Sigmoid colon (tissue), 7 donors: ENCODE data around the gene MEF2B. TPM values are rescaled to one million over a fixed set of nuclear protein-coding genes. Genes with fewer than 3 reads are reported as not detected.
"Not testable (repeated sequence)": the region's sequence is repeated elsewhere in the genome, so short reads cannot be mapped to it uniquely, and the experiment has no call there.

Experiments used
- DNase-seq: peaks from one replicate; pipeline ENCODE4 v3.0.0-alpha.2; 2019
- H3K27ac ChIP-seq, 4 donors: fragments of 200-600 bp; sonication (generic); one replicate each; pipeline ENCODE4 v1.5.1; 2016 to 2019; ENCODE audit warnings: mild to moderate bottlenecking in 1 of 4
- H3K27me3 ChIP-seq, 3 donors: fragments of 200-600 bp; sonication (generic); one replicate each; pipeline ENCODE4 v1.5.1; 2019; ENCODE audit warnings: mild to moderate bottlenecking in 1 of 3
- H3K36me3 ChIP-seq, 4 donors: fragments of 200-600 bp; sonication (generic); one replicate each; pipeline ENCODE4 v1.5.1; 2016 to 2019
- H3K4me1 ChIP-seq, 4 donors: fragments of 200-600 bp; sonication (generic); one replicate each; pipeline ENCODE4 v1.5.1; 2017 to 2019
- H3K4me3 ChIP-seq, 4 donors: fragments of 200-600 bp; sonication (generic); one replicate each; pipeline ENCODE4 v1.5.1; 2017 to 2019; ENCODE audit warnings: mild to moderate bottlenecking in 2 of 4, moderate library complexity in 1 of 4
- H3K9me3 ChIP-seq, 4 donors: fragments of 200-600 bp in 3 of 4; sonication (generic) in 3 of 4; one replicate each; pipeline versions ENCODE4 v1.5.1 to v1.6.1; 2013 to 2019
- EP300 ChIP-seq, 4 donors: sonication (generic); formaldehyde crosslinking; IDR thresholded peaks; one replicate each; pipeline ENCODE4 v1.6.1; 2017; ENCODE audit warnings: antibody characterized with exemption in 4 of 4
- POLR2A ChIP-seq, 2 donors: fragments of 450-650 bp; IDR thresholded peaks; one replicate each; pipeline ENCODE4 v1.6.1; 2016; ENCODE audit warnings: antibody characterized with exemption in 2 of 2, mild to moderate bottlenecking in 2 of 2, moderate library complexity in 2 of 2
- POLR2AphosphoS5 ChIP-seq, 4 donors: sonication (generic); formaldehyde crosslinking; IDR thresholded peaks; one replicate each; pipeline ENCODE4 v1.6.1; 2017; ENCODE audit warnings: antibody characterized with exemption in 4 of 4
- WGBS, 2 donors: extraction: QIAGEN DNeasy Blood & Tissue Kit; methylation state at CpG; one replicate each; pipeline ENCODE4 v1.1.7; 2013; 5-methylcytosine and 5-hydroxymethylcytosine counted together
- intact Hi-C: fragments of 100-400 bp; cut with DNase I; formaldehyde crosslinking; loops from one replicate; pipeline ENCODE4 v1.15.1; 2023
- polyA plus RNA-seq, 3 donors: library from polyadenylated mRNA; stranded (reverse); fragments of 200-250 nt; gene quantifications; one replicate each; pipeline ENCODE4 v1.2.3, GENCODE V29; 2013
- total RNA-seq, 4 donors: library from RNA; depleted of rRNA; stranded (reverse); fragments of >200 nt; gene quantifications; one replicate each; pipeline ENCODE4 v1.1.0, GENCODE V29; 2016
- TF ChIP-seq, protein P1 (sequence below), 4 experiments: fragments of 450-650 bp in 3 of 4; fragments of 200-600 bp in 1 of 4; IDR thresholded peaks; one replicate each; pipeline ENCODE4 v1.5.1; 2016 to 2019; ENCODE audit warnings: antibody characterized with exemption in 4 of 4, mild to moderate bottlenecking in 3 of 4, moderate library complexity in 2 of 4
- donor health status: healthy with polysubstance abuse.
- donor health status: Bipolar disorder and iron deficiency.
- donor health status: healthy.

Gene MEF2B
- total and polyA plus RNA-seq, 7 donors = 2.2 TPM; not detected in 6

DNA sequence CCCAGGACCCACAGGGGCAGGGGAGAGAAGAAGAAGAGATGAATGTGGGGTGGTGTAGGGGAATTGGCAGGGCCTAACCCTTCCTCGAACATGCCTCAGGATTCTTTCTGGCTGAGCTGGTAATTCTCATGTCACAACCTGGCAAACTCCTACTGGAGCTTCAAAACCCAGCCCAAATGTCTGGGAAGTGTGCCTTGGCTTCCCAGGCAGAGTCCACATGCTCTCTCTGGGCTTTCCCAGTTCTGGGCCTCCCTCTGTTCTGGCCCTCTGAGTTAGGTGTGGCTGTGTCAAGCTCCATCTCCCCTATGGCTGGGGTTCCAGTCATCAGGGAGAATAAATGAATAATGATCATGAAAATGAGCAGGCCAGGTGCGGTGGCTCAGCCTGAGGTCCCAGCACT, 20.6 kb downstream of the MEF2B start:
- TF ChIP-seq, protein P1, sequence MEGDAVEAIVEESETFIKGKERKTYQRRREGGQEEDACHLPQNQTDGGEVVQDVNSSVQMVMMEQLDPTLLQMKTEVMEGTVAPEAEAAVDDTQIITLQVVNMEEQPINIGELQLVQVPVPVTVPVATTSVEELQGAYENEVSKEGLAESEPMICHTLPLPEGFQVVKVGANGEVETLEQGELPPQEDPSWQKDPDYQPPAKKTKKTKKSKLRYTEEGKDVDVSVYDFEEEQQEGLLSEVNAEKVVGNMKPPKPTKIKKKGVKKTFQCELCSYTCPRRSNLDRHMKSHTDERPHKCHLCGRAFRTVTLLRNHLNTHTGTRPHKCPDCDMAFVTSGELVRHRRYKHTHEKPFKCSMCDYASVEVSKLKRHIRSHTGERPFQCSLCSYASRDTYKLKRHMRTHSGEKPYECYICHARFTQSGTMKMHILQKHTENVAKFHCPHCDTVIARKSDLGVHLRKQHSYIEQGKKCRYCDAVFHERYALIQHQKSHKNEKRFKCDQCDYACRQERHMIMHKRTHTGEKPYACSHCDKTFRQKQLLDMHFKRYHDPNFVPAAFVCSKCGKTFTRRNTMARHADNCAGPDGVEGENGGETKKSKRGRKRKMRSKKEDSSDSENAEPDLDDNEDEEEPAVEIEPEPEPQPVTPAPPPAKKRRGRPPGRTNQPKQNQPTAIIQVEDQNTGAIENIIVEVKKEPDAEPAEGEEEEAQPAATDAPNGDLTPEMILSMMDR (IDR thresholded peaks at IDR 0.05) = no peak
- TF ChIP-seq EP300 (IDR thresholded peaks at IDR 0.05) (no peak), POLR2AphosphoS5 (IDR thresholded peaks at IDR 0.05) (no peak), POLR2A (IDR thresholded peaks at IDR 0.05) (no peak)
- no peak overlapping the region for H3K27ac ChIP-seq
- H3K9me3 ChIP-seq = no peaks in the 10 kb centered on the region
- no peaks in the 10 kb centered on the region for H3K27me3 ChIP-seq
- no peak for DNase-seq
- WGBS, 2 donors = 84 to 91% methylated on average over 2 of the region's 2 CpGs
- H3K4me3 ChIP-seq = no peak overlapping the region
- H3K4me1 ChIP-seq = peaks cover 0 to 9% (median 8%) of the 10 kb centered on the region in 4 donors
- intact Hi-C loops = loop anchor here (5.0 to 10.0 kb wide), 2 partner anchors 78 to 195 kb away; no protein-coding TSS in a partner anchor
- peaks cover 0 to 28% (median 3%) of the 10 kb centered on the region in 4 donors for H3K36me3 ChIP-seq

DNA sequence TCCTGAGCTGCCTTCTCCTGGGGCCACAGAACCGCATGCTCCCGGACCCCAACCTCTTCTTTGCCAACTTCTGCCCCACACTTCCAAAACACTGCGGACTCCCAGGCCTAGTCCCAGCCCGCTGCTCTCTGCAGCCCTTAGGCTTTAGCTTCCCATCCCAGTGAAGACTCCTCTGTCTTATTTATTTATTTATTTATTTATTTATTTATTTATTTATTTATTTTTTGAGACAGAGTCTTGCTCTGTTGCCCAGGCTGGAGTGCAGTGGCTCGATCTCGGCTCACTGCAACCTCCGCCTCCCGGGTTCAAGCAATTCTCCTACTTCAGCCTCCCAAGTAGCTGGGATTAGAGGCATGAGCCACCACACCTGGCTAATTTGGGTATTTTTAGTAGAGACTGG, 21.6 kb downstream of the MEF2B start:
- peaks cover 0 to 28% (median 3%) of the 10 kb centered on the region in 4 donors for H3K36me3 ChIP-seq
- intact Hi-C loops = loop anchor here (5.0 to 10.0 kb wide), 2 partner anchors 79 to 196 kb away; no protein-coding TSS in a partner anchor
- WGBS, 2 donors = 96 to 98% methylated on average over 8 of the region's 8 CpGs
- H3K4me3 ChIP-seq, H3K9me3 ChIP-seq, H3K4me1 ChIP-seq, H3K27ac ChIP-seq, DNase-seq, H3K27me3 ChIP-seq: not testable (repeated sequence)

DNA sequence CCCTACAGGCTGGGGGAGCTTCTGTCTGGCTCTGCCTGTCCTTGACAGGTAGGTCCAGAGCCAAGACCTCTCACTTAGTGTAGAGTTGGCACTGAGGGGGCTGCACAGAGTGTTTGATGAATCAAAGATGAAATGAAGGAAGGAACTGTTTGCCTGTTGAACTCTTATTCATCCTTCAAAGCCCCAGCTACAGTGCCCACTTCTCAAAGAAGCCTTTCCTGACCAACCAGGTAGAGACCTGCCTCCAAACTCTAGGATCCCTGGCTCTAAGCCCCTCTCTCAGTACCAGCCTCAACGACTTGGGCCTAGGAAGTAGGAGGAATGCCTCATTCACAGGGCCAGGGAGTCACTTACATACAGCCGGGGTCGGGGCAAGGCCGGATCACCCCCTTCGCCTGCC, 22.7 kb downstream of the MEF2B start:
- H3K27ac ChIP-seq = no peak overlapping the region
- no peak for DNase-seq
- peaks cover 0 to 9% (median 8%) of the 10 kb centered on the region in 4 donors for H3K4me1 ChIP-seq
- peaks cover 0 to 28% (median 3%) of the 10 kb centered on the region in 4 donors for H3K36me3 ChIP-seq
- H3K4me3 ChIP-seq = no peak overlapping the region
- no peak for TF ChIP-seq POLR2A (IDR thresholded peaks at IDR 0.05)
- TF ChIP-seq, protein P1 (IDR thresholded peaks at IDR 0.05) = no peak
- no peak for TF ChIP-seq EP300 (IDR thresholded peaks at IDR 0.05)
- TF ChIP-seq POLR2AphosphoS5 (IDR thresholded peaks at IDR 0.05) = no peak
- intact Hi-C loops = loop anchor here (5.0 to 10.0 kb wide), 2 partner anchors 80 to 197 kb away; no protein-coding TSS in a partner anchor
- H3K27me3 ChIP-seq = no peaks in the 10 kb centered on the region
- WGBS, 2 donors = 95 to 97% methylated on average over 5 of the region's 5 CpGs
- H3K9me3 ChIP-seq = no peaks in the 10 kb centered on the region

DNA sequence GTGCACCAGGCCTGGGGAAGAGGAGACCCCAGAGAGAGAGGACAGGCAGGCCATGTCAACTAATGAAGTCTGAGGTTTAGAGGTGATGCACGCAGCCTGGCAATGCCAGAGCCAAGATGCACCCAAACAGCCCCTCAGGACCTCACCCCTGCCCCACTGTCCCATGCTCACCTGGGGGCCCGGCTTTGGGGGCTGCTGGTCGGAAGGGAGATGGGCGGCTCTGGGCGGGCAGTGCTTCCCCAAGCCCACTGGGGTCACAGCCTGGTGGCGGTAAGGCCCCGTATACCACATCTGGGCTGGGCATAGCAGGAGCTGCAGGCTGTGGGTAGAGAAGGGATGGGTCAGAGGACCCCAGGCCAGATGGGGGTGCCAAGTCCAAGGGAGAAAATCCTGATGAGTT, 23.2 kb downstream of the MEF2B start:
- Histone ChIP-seq H3K36me3 (peaks cover 0 to 28% (median 3%) of the 10 kb centered on the region in 4 donors), H3K27ac (no peak overlapping the region), H3K4me1 (peaks cover 0 to 9% (median 8%) of the 10 kb centered on the region in 4 donors), H3K9me3 (no peaks in the 10 kb centered on the region), H3K4me3 (no peak overlapping the region), H3K27me3 (no peaks in the 10 kb centered on the region)
- DNase-seq = no peak
- intact Hi-C loops = loop anchor here (5.0 to 10.0 kb wide), 2 partner anchors 80 to 198 kb away; no protein-coding TSS in a partner anchor
- 94 to 96% methylated on average over 7 of the region's 7 CpGs for WGBS, 2 donors
- TF ChIP-seq, protein P1 (IDR thresholded peaks at IDR 0.05) = no peak
- no peak for TF ChIP-seq POLR2A (IDR thresholded peaks at IDR 0.05)
- TF ChIP-seq POLR2AphosphoS5 (IDR thresholded peaks at IDR 0.05) = no peak
- no peak for TF ChIP-seq EP300 (IDR thresholded peaks at IDR 0.05)

DNA sequence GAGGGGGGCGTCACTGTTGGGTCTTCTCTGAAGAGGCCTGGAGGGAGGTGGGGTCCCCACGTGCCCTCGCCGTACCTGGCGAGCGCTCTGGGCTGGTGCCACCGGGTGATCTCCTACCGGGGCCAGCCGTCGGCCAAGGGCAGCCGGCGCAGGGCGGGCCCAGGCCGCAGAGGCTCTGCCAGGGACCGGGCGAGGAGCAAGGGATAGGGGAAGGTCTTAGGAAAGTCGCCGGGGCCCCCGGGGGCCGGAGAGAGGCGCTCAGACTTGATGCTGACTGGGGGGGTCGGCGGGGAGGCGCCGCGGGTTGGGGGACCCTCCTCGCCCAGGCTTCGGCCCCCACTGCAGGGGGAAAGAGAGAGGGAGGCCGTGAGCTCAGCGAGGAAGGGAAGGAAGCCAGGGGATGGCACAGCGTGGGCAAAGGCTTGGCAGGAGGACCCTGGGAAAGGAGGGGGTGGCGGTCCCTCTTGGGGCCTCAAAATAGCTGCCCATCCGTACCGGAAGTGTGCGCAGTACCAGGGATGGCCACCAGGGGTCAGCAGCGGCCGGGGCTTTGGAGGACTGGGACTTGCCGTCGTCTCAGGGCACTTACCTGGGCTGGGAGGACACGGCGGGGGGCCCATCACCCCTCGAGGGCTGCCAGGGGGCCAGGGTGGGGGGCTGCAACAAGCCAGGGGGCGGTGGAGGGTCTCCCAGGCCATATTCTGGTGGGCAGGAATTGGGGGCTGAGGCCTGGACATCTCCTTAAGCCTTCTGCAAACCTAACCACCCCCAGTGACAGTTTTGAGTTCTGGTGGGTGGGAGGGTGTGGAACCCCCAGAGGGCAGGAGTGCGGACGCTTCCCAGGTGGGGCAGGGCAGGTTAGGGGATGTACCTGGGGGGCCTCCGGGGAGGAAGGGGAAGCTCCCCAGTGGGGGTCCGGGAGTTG, 24.1 kb downstream of the MEF2B start:
- 44 to 45% methylated on average over 47 of the region's 47 CpGs for WGBS, 2 donors
- Histone ChIP-seq H3K36me3 (peaks cover 0 to 28% (median 3%) of the 10 kb centered on the region in 4 donors), H3K27me3 (no peaks in the 10 kb centered on the region), H3K4me3 (peak overlapping the region in 3 of 4 donors; percentile 11 to 36 (median 28)), H3K27ac (no peak overlapping the region), H3K4me1 (peaks cover 0 to 9% (median 8%) of the 10 kb centered on the region in 4 donors), H3K9me3 (no peaks in the 10 kb centered on the region)
- peak; percentile 87 for DNase-seq
- TF ChIP-seq POLR2A (IDR thresholded peaks at IDR 0.05) (no peak), EP300 (IDR thresholded peaks at IDR 0.05) (no peak)
- TF ChIP-seq, protein P1 (IDR thresholded peaks at IDR 0.05) = peak; percentile 87 to 99 (median 96)
- intact Hi-C loops = loop anchor here (5.0 to 10.0 kb wide), 2 partner anchors 81 to 199 kb away; no protein-coding TSS in a partner anchor
